T-helper 1 cell treated with Interleukin-12 subunit alpha and Interleukin-12 subunit beta and Interleukin-4 antibody, amounts not matched to agents 30 ng/mL and 1 ng/mL, for 36 hours (primary cell): ENCODE results near the gene RAB20. TPM values are rescaled to one million over a fixed set of nuclear protein-coding genes. Genes with fewer than 3 reads are reported as not detected.
"Not testable (repeated sequence)": the region's sequence is repeated elsewhere in the genome, so short reads cannot be mapped to it uniquely, and the experiment has no call there.

Source experiments
- intact Hi-C: fragments of 100-400 bp; cut with micrococcal nuclease; formaldehyde crosslinking; loops from one replicate; pipeline ENCODE4 v1.15.1; 2024
- total RNA-seq: library from RNA; stranded (reverse); gene quantifications from 2 replicates; pipeline ENCODE4 v1.2.3, GENCODE V29; 2022

Gene RAB20
- total RNA-seq, 1 donor from 2014 or later, result 2.0 TPM

DNA sequence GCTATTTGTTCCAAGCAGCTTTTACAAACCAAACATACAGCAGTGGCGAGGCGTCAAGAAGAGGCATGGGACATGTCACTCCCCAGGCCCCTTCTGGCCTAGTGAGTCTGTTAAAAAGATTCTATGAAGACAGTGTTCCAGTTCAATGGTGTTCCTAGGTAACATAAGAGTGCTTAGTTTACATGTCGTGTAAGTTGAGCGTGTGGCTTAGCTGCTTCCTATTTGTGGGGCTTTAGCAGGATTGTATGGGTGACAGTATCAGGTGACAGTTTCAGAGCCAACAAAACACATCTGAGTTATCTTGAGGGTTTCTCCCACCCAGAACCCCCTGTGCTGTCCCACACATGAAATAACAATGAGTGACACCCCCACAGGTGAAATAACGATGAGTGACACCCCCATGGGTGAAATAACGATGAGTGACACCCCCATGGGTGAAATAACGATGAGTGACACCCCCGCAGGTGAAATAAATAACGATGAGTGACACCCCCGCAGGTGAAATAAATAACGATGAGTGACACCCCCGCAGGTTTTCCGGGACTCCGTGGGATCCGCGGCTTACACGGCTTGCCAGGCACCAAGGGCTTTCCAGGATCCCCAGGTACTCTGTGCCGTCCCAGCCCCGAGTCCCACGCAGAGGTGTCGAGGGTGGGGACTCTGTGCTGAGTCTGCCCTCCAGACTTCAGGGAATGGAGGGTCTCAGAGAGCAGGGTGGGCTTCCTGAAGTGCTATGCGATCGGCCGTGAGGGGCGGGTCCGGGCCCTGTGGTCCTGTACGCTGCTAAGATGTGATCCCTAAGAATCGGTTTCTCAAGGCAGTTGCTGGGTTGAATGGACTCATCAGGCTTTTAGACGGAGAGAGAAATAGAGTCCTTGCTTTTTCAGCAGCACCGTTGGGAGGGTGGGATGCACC lies 68.6 kb downstream of the RAB20 start:
- intact Hi-C loops, result no loop called here

DNA sequence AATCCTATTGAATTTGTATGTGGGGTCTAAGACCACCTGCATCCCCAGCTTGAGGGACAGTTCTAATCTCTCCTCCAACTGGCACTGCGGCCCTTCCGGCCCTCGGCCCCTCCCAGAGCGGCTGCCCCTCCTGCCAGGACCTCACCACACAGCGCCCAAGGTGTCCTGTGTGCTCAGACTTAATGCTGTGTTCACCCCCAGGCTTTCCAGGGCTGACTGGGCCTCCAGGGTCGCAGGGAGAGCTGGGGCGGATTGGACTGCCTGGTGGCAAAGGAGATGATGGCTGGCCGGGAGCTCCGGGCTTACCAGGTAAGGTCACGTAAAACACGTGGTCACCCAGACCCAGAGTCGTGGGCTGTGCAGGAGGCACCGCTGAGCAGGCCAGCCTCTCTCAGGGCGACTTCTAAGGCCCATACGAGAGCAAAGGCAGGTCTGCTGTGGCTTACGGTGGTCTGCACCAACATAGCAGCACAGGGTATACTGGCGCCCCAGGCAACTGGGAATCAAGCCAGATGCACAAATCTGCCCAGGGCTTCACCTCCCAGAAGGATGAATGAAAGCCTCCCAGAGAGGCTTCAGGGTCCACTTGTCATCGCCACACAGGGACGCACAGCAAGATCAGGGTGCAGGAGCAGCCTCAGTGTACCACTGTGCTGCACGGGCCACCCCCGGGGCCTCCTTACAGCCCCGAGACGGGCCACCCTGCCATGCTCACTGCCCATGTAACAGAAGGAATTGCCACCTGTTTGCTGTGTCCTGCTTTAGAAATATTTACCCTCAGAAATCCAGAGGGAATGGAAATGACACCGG lies 69.4 kb downstream of the RAB20 start:
- intact Hi-C loops, result no loop called here

DNA sequence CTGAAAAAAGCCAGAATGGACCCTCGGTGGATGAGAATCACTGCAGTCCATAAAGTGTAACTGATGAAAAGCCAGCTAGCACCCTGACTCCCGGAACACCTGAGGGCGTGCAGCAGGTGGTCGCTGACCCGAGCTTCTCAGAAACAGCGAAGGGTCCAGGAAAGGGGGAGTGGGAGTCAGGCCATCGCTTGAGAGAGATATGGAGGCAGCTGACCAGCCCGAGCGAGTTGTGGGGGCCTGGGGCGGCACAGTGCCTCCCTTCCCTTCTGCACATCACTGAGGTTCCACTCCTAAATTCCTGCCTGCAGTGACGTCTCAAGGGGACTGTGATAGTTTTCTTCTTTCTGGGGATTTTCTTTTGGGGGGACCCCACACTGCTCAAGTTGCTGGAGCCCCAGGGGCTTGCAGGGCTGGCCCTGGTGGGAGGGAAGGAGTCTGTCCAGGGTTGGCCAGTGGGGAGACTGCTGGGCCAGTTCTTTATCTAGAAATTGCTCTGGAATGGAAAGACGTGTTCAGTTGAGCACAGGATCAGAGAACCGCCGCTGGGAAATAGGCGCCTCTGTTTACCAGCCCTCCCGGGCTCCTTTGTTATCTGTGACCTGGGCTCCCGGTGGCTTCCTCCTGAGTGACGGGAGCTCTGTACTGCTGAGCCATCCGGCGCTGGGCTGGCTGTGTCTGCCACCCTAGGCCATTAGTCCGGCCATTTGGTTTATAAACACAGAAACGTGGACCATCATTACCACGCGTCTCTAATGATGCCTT lies 71.3 kb downstream of the RAB20 start:
- intact Hi-C loops, result no loop called here

DNA sequence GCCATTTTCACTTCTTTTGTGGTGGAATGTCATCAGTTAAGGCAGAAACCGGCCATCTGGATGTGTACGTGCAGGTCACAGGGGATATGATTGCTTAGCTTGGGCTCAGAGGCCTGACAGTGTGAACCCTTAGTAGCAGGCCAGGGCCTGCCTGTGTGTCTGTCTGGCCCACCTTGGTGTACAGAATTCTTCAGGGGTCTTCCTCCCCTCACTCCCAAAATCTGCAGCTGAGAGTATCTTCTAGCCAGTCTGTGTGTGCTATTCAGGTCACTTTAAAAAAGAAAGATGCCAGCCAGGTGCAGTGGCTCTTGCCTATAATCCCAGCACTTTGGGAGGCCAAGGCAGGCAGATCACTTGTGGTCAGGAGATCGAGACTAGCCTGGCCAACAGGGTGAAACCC lies 74.6 kb downstream of the RAB20 start:
- intact Hi-C loops, result not testable (repeated sequence)

DNA sequence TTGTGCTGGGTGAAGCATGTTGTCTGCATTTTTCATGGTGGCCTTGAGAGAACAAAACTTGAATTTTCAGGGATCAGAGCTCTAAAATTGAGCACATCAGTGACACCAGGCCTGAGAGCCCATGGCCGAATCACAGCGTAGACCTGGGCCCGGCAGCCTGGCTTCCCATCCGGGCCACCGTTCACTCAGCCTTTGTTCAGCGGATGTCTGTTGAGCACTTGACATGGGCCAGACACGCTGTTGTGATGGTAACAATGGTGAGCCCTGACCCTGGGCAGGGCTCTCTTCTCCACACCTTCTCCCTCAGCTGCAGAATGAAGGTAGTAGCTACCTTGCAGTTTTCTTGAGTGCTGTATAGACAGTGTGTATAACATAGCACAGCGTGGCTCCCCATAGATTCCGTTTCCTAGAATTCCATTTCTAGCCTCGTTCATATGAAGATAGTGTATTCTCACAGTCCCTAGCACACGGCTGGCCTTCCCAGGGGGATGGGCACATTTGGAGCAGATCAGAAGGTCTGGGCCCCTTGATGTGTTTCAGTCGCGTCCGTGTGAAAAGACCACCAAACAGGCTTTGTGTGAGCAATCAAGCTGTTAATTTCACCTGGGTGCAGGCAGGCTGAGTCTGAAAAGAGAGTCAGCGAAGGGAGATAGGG lies 75.3 kb downstream of the RAB20 start:
- intact Hi-C loops, result no loop called here

DNA sequence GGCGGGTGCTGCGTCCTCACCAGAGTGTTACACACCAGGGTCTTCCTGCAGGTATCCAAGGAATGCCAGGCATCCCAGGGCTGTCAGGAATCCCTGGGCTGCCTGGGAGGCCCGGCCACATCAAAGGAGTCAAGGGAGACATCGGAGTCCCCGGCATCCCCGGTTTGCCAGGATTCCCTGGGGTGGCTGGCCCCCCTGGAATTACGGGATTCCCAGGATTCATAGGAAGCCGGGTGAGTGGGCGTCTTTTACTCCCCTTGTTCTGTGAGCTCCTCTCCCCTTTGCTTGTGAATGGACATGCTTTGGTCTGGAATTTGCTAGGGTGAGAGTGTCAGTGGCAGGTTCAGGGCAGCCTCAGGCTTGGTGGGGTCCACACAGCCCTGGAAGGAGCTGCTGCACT lies 75.9 kb downstream of the RAB20 start:
- intact Hi-C loops, result no loop called here

DNA sequence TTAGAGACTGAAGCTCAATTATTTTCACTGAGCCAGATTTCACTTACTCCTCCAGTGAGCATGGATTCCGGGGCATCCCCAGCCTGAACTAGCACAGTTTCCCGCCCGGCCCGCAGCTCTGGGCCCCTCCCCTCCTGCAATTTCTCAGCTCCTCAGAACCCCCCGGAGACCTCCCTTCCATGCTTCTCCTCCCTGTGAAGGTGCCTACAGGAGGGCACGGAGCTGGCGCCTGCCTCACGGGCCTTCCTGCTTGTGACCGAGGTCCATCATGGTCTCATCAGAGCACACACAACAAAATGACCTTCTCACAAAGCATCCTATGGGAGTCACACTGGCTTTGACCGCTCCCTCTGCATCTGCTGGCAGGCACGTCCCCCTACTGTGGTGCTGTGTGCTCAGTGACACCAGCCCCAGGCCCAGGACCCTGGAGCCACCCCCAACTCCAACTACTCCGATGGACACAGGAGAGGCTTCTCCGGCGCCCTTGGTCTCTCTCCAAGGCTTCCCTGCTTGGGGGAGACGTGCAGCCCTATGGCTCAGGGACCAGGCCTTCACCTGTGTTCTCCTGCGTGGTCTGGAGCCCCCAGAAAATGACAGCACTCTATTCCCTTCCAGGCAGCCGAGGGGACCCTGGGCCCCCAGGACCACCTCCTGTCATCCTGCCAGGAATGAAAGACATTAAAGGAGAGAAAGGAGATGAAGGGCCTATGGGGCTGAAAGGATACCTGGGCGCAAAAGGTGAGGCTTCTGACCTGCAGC lies 77.1 kb downstream of the RAB20 start:
- intact Hi-C loops, result no loop called here

DNA sequence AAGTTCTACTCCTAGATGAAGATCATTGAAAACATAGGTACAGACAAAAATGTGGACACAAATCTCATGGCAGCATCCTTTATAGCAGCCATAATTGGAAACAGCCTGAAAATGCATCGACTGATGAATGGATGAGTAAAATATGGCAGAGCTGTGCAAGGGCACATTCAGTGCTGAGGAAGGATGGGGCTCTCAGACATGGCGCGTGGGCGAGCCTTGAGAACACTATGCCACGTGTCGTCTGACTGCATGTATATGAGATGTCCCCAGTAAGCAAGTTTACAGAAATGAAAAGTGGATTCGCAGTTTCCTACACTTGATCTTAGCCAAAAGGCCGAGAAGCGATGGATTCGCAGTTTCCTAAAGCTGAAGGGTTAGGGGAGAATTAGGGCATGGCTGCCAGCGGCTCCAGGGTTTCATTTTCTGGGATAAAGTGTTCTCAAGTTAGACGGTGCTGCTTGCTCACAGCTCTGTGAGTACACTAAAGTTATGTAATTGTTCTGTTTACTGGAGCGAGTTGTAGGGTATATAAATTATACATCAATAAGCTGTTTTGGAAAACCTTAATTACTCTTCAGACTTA lies 78.0 kb downstream of the RAB20 start:
- intact Hi-C loops, result no loop called here

DNA sequence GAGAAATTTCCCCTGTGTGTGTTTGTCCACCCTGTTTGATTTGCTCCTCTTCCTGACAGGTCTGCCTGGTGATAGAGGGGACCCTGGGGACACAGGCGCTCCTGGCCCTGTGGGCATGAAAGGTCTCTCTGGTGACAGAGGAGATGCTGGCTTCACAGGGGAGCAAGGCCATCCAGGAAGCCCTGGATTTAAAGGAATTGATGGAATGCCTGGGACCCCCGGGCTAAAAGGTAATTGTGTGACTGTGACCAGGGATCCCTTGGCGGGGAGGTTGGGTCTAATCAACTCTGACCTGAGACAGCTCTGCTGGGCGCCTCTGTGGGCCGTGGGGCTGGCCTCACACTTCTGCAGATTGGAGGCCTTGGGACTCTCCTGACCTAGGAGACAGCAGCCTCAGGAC lies 81.4 kb downstream of the RAB20 start:
- intact Hi-C loops, result no loop called here

DNA sequence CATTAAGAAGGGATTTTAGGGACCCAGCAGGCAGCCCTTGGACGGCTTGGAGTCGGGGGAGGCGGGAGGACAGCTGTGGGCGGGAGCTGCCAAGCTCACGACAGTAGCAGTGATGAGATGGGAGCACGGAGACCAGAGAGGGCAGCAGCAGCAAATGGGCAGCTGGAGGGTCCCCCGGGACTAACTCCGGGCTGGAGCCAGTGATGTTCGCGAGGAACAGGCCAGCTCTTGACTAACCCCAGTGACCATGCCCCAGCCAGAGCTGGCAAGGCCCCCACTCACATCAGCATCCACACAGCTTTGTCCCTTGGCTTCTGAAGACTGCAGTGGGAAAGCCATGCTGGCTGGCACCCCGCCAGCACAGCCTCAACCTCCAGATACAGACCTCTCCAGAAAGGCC lies 81.9 kb downstream of the RAB20 start:
- intact Hi-C loops, result no loop called here

DNA sequence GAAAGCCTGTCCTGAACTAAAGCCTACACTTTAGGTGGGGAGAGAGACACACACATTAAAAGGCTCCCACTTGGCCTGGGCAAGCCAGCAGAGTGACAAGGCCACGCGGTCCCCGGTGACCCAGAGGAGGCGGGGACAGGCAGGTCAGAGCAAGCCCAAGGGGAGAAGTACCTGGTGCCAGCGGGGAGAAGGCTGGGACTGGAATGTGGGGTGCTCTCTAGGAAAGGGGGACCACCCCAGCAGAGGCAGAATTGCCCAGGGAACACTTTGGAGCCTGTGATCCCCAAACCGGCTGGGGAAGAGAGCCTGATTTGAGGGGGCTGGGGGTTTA lies 82.3 kb downstream of the RAB20 start:
- intact Hi-C loops, result no loop called here

DNA sequence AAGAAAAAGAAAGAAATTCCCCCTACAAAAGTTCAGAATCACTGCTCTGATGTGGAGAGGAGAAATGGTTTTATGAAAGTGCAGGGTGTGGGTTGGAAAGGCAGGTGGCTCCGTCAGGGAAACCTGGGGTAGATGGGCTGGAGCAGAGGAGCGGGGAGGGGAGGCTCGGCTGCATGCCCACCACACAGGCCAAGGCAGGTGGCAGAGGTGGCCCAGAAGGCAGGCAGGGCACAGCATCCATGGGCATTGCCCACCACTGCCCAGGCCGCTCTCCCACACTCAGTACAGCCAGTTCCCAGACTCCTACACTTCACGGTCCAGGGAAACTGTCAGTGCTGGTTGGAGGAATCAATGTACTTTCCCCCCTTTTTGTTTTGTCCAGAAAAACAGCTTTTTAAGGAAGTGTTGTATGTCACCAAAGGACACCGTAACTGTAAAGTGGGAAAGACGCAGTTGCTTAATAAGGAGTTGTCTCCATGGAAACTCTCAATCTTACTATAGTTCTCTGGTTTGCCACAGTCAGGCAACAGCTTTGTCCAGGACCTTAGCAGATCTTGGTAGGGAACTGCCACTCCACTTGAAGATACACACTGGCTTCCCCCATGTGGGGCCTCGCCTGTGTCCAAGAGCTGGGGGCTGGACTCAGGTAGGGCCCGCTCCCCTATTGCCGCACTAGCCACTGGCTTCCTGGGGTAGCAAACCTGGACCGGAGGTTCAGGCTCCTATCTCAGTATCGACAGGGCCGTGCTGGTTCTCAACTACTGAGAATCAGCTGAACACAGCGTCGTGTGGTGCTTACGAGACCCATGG lies 82.9 kb downstream of the RAB20 start:
- intact Hi-C loops, result no loop called here

DNA sequence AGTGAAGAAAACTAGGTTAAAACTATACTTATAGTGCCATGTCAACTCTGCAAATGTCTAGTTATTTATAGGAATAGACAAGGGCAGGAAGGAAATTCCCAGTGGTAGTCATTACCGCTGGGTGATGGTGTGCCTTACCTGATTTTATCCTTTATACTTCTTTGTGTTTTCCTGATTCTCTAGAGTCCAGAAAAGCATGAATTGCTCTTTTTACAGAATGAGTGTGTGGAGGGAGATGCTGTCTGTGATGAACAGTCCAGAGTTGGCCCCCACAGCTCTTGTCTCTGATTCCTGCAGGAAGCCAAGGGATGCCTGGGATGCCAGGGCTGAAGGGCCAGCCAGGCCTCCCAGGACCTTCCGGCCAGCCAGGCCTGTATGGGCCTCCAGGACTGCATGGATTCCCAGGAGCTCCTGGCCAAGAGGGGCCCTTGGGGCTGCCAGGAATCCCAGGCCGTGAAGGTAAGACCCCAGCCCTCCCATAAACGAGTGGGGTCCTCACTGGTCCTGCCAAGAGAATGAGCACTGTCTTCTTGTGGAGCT lies 83.7 kb downstream of the RAB20 start:
- intact Hi-C loops, result no loop called here

DNA sequence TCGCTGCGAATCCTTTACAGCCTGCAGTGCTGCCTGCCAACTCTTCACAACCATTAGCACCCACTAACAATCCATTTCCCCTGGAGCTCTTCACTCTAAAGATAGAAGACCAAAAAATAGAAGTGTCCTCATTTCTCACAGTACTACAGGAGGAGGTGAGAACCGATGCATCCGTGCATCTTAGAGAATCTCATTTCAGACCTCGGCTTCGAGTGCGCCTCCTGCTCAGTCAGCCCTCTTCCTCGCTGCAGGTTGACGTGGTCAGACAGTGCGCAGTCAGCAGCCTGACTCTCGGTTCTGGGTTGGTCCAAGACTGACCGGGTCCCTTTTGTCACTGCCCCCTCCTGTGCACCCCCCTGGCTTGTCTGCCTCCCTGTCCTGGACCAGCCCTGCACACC lies 85.3 kb downstream of the RAB20 start:
- intact Hi-C loops, result no loop called here

DNA sequence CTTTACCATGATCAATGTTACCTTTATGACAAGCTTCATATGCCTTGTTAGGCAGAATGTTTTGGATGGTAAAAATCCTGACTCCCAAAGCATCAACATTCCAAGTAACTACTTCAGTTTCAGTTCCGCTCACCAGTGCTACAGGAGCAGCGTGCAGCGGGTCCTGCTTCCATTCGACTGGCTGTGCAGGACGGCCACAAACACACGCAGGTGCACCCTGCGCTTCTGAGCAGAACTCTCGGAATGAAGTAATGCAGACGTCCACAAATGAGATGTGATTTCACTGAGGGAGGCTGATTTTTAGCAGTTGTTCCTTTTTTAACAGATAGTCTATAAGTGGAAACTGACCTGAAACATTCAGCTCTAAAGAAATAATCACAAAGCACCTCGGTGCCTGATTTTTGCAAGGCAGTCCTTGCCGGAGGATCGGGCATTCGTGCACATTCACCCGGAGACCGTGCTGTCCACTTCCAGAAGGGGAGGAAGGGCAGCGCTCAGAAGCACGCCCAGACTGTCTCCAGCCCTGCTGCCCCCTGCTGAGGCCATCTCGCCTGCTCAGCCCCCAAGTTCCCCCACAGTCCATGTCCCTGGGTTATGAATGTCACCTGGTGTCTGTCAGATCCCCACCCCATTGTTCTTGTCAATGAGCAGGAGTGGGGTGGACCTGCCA lies 85.8 kb downstream of the RAB20 start:
- intact Hi-C loops, result no loop called here

DNA sequence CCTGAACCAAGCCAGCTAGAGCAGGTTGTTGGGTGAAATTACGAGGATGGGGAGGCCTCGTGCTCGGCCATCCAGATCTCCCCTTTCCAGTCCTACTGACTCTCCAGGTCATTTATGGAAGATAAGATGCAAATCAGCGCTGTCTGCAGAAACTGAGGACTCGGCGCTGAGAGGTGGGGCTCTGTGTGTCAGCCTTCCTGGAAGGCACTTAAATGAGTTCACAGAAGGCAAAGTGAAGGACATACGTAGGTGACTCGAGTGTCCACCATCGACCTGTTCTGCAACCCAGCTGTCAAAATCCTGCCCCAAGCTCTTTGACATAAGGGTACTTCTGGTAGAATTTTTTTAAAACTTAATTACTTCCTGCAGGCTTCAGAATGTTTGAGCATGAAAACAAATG lies 86.4 kb downstream of the RAB20 start:
- intact Hi-C loops, result no loop called here

DNA sequence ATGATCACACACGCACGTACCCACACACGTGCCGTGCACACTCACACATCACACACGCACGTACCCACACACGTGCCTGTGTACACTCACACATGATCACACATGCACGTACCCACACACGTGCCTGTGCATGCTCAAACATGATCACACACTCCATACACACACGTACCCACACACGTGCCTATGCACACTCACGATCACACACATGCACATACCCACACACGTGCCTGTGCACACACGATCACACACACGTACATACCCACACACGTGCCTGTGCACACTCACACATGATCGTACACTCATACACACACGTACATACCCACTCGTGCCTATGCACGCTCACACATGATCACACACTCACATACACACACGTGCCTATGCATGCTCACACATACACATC lies 86.8 kb downstream of the RAB20 start:
- intact Hi-C loops, result no loop called here
